PC-9 (cell line): Measurements from ENCODE around the gene GSE1.

Experiments used
- EZH2 ChIP-seq: fragments of 200-600 bp; sonication (generic); IDR thresholded peaks from 2 replicates; pipeline ENCODE4 v1.8.0; 2017; ENCODE audit warnings: antibody characterized with exemption, low read depth
- TF ChIP-seq, protein P1 (sequence below): fragments of 200-600 bp; sonication (generic); conservative IDR thresholded peaks from 2 replicates; pipeline ENCODE4 v1.6.1; 2017; ENCODE audit warnings: mixed run types, antibody characterized with exemption, mild to moderate bottlenecking, moderate library complexity

DNA sequence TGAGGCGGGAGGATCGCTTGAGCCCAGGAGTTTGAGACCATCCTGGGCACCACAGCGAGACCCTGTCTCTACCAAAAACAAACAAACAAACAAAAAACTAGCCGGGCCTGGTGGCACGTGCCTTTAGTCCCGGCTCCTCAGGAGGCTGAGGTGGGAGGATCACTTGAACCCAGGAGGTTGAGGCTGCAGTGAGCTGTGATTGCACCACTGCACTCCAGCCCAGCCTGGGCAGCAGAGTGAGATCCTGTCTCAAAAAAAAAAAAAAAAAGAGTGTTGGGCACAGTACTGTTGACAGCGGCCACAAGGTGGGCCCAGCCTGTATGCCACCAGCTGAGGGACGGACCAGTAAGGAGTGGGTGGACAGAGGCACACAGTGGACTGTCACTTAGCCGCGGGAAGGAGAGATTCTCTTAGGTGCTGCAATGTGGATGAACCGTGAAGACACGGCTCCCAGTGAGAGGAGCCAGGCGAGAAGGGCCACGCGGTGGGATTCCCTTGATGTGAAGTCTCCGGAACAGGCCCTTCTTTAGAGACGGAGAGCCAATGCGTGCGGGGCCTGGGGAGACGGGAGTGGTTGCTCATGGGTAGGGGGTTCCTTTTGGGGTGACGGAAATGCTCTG lies 31.1 kb downstream of the GSE1 start:
- TF ChIP-seq, protein P1, sequence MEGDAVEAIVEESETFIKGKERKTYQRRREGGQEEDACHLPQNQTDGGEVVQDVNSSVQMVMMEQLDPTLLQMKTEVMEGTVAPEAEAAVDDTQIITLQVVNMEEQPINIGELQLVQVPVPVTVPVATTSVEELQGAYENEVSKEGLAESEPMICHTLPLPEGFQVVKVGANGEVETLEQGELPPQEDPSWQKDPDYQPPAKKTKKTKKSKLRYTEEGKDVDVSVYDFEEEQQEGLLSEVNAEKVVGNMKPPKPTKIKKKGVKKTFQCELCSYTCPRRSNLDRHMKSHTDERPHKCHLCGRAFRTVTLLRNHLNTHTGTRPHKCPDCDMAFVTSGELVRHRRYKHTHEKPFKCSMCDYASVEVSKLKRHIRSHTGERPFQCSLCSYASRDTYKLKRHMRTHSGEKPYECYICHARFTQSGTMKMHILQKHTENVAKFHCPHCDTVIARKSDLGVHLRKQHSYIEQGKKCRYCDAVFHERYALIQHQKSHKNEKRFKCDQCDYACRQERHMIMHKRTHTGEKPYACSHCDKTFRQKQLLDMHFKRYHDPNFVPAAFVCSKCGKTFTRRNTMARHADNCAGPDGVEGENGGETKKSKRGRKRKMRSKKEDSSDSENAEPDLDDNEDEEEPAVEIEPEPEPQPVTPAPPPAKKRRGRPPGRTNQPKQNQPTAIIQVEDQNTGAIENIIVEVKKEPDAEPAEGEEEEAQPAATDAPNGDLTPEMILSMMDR, result no peak
- TF ChIP-seq EZH2, result no peak
